Activated CD8-positive, alpha-beta memory T cell treated with anti-CD3 and anti-CD28 coated beads, Interleukin-2, amount 50 U/mL, for 1 hour (primary cell): ENCODE measurements around the gene INHBC.
"Not testable (repeated sequence)": the region's sequence is repeated elsewhere in the genome, so short reads cannot be mapped to it uniquely, and the experiment has no call there.

Experiments
- DNase-seq: peaks from one replicate; pipeline ENCODE4 v3.0.0-alpha.2; 2020; ENCODE audit errors: extremely low read depth

Gene INHBC

GRCh38 chr12:57487055-57487596 lies 52.5 kb downstream of the INHBC start:
- DNase-seq = no peak

- DNase-seq = peak; percentile 85
Observed at GRCh38 chr12:57487597-57488401, 53.2 kb downstream of the INHBC start, which contains the start of gene MARS1. Gene MARS1 (plus strand): TSS chr12:57488068. CDS start chr12:57488091, 23 bp downstream.

GRCh38 chr12:57488402-57489156 lies 54.0 kb downstream of the INHBC start:
- no peak for DNase-seq

- DNase-seq = no peak
Observed at GRCh38 chr12:57489157-57489641, 54.6 kb downstream of the INHBC start.

DNA sequence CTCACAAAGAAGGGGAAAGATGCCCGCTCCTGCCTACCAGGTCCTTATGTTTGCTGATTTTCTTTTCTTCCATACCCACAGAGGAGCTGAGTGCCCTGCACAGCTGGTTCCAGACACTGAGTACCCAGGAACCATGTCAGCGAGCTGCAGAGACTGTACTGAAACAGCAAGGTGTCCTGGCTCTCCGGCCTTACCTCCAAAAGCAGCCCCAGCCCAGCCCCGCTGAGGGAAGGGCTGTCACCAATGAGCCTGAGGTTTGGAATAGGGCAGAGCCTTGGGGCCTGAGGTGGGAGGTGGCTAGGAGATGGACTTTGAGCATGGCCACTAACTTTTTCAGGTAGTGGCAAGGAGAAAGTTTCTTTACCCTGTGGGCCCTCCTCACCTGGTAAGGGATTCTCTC lies 55.5 kb downstream of the INHBC start:
- DNase-seq = no peak

- no peak for DNase-seq
Observed at GRCh38 chr12:57491393-57492280, 57.1 kb downstream of the INHBC start.

DNA sequence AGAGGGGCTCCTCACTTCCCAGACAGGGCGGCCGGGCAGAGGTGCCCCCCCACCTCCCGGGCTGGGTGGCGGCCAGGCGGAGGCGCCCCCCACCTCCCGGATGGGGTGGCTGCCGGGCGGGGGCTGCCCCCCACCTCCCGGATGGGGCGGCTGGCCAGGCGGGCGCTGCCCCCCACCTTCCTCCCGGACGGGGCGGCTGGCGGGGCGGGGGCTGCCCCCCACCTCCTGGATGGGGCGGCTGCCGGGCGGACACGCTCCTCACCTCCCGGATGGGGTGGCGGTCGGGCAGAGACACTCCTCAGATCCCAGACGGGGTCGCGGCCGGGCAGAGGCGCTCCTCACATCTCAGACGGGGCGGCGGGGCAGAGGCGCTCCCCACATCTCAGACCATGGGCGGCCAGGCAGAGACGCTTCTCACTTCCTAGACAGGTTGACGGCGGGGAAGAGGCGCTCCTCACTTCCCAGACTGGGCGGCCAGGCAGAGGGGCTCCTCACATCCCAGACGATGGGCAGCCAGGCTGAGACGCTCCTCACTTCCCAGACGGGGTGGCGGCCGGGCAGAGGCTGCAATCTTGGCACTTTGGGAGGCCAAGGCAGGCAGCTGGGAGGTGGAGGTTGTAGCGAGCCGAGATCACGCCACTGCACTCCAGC lies 60.6 kb downstream of the INHBC start:
- DNase-seq = not testable (repeated sequence)

- no peak for DNase-seq
Observed at GRCh38 chr12:57496822-57497221, 62.2 kb downstream of the INHBC start.

GRCh38 chr12:57497223-57498131 lies 62.9 kb downstream of the INHBC start:
- no peak for DNase-seq

DNA sequence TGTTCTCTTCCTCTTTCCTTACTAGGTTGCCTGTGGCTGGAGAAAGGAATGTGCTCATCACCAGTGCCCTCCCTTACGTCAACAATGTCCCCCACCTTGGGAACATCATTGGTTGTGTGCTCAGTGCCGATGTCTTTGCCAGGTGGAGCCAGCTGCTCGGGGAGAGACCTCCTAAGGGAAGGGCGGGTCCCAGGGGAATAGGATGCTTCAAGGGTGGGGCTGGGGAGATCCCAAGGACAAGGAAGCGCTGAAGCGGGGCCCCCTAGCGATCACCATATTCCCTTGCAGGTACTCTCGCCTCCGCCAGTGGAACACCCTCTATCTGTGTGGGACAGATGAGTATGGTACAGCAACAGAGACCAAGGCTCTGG lies 63.5 kb downstream of the INHBC start:
- no peak for DNase-seq

DNA sequence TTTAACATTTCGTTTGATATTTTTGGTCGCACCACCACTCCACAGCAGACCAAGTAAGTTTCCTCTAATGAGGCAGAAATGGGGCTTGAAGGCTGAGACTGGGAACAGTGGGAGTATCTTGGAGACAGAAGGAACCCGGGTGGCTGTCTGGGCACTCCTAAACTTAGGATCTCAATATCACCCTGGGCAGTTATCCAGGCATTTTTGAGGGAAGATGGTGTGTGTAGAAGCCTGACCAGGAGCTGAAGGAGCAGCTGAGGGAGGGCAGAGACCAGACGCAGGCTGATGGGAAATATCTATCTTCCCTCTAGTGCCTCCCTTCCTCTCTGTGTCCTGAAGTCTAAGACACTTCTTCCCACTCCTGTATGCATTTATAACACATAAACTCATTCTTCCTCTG lies 64.0 kb downstream of the INHBC start:
- no peak for DNase-seq

DNA sequence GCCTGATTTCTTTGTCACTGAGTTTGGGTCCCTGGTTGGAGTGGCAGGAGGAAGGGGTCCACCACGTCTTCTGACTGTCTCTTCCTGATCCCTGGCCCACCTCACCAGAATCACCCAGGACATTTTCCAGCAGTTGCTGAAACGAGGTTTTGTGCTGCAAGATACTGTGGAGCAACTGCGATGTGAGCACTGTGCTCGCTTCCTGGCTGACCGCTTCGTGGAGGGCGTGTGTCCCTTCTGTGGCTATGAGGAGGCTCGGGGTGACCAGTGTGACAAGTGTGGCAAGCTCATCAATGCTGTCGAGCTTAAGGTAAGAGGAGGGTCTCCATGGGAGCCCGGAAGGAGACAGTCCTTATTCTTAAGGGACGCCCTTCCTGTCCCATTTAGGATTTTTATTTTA lies 65.6 kb downstream of the INHBC start:
- no peak for DNase-seq
